Stimulated activated CD8-positive, alpha-beta memory T cell treated with anti-CD3 and anti-CD28 coated beads, Interleukin-7, amount 100 ng/mL, for 48 hours (primary cell): ENCODE measurements around the gene OR2K2.
"Not testable (repeated sequence)": the region's sequence is repeated elsewhere in the genome, so short reads cannot be mapped to it uniquely, and the experiment has no call there.

ENCODE experiments used
- DNase-seq, 2 donors: peaks; one replicate each; pipeline ENCODE4 v3.0.0-alpha.2; 2020; ENCODE audit warnings: low read depth in 1 of 2; ENCODE audit errors: extremely low read depth in 1 of 2

The OR2K2 gene, protein sequence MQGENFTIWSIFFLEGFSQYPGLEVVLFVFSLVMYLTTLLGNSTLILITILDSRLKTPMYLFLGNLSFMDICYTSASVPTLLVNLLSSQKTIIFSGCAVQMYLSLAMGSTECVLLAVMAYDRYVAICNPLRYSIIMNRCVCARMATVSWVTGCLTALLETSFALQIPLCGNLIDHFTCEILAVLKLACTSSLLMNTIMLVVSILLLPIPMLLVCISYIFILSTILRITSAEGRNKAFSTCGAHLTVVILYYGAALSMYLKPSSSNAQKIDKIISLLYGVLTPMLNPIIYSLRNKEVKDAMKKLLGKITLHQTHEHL

DNA sequence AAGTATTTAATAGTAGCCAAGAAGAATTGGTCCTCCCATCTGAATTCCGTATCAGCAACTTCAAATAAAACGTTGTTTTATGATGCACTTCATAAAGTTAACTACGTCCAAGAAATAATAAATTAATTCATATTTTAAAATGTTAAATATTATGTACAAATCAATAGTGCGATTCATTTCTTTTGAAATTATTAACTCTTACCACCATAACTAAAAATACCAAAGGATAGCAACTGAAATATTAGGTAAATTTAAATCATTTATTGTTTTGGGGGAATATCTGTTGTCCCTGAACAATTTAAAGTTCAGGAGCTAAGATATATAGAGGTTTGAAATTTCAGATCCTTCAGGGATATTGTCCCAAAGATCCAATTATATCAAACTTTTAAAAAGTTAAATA lies at the start of gene OR2K2:
Gene OR2K2, minus strand, starts transcription at position 101 of the 400 bp plus-strand sequence. CDS start 1,791 bp downstream, outside the sequence.
- DNase-seq = no peak

DNA sequence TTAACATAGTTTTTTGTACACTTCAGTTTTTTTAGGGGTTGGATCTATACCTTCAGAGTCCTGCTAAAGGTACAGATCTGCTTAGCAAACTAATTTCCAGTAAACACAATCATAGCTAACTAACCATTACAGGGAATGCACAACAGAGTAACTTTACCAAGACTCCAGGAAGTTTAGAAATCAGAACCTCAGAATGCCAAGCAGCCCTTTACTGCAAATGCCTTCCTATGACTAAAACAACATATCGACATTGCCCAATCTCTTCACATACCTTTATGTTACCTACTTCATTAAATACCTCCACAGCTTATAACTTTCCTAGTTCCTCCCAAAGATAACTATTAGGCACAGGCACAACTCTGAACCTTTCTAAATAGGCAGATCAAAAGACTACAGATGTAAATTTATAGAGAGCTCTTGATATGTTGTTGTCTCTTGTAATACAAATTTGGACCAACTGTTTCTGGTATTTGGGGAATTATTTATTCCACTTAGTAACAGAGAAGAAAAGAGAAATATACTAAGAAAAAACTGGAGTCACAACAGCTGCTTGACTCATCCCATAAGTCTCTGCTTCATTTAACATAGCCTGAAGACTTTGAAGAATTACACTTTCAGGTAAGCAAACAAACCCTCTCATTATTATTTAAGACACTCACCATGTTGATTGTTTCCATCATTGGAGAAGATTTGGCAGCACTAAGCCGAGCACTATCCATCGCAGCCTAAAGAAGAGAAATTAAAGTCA lies 46.0 kb upstream of the OR2K2 start:
- DNase-seq = no peak

DNA sequence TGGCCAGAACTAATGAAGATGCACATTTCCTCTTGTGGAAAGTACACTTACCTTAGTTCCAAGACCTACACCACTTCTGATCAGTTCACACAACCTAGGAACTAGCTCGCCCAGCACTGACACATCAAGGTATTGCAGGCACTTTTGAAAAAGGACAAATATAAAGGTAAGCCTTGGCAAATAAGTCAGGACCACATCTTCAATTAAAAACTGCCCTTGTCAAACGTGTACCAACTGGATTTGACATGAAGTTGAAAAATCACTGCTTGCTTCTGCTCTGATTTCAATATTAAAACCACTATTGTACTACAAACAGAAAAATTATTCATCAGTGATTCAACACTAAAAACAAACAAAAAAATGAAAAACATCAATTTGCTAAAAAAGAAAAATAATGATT lies 45.0 kb upstream of the OR2K2 start:
- DNase-seq = no peak

DNA sequence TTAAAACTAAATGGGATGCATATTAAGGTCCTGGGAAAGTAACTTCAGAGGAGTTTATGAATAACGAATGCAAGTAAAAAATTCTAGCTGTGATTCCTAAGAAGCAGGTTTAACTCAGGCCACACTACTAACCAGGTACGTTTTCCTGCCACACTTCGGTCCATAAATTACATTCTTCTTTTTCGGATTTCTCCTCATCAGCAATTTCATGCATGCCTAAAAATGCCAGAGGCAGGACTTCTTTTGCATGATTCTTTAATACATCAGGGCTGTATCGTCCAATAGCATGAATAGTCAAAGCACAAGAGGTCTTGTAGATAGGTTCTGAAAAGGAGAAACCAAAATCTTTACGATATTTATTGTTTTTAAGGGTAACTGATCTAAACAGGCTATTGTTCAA lies 42.3 kb upstream of the OR2K2 start:
- no peak for DNase-seq

DNA sequence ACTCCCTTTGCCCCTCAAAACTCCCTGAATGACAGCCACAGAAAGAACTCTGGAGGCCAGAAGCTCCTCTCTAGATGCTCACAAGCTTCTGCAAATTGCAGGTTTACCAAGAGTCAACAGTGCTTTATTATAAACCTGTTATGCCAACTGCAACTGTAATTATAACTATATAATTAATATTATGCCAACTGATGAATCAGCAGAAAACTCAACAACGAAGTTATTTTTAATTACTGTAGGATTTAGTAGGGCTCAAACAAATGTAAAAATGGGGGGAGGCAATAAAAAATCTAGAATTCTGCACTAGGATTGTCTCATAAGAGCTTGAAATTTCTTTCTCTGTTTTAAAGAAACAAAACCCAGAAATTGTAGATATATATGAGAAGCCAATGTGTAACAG lies 37.0 kb upstream of the OR2K2 start:
- no peak for DNase-seq

DNA sequence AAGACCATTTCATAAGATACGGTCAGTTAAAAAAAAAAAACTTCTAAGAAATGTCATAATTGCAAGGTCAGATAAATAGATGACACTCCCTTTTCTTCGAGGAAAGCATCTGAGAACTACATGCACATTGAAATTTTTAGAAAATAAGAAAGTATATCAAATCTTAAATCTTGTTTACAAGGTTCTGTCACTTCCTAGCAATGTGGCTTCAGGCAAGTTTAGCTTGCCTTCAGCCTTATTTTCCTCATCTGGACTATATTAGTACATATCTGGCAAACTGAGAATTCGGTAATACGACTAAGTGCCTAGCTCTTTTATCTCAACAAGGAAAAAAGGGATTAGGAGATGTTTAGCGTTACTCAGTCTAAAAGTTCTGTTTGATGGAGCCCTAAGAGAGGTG lies 32.5 kb upstream of the OR2K2 start:
- no peak for DNase-seq

DNA sequence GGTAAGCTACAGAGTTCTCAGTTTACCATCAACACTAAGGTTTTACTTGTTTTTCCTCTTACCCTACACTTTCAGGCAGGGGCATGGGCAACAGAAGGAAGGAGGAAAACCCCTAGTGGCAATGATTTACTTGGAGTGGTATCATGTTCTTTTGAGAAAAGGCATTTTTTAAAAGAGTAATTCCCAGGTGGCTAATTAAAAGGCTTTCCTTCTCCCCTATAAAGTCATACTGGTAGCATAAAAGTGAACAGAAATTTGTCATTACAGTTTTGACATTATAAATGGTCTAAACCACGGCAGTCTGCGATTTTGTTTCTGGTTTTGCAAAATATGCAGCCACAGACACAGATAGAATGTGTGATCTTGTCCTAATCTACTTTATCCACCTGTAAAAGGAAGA lies 30.9 kb upstream of the OR2K2 start:
- DNase-seq = no peak

DNA sequence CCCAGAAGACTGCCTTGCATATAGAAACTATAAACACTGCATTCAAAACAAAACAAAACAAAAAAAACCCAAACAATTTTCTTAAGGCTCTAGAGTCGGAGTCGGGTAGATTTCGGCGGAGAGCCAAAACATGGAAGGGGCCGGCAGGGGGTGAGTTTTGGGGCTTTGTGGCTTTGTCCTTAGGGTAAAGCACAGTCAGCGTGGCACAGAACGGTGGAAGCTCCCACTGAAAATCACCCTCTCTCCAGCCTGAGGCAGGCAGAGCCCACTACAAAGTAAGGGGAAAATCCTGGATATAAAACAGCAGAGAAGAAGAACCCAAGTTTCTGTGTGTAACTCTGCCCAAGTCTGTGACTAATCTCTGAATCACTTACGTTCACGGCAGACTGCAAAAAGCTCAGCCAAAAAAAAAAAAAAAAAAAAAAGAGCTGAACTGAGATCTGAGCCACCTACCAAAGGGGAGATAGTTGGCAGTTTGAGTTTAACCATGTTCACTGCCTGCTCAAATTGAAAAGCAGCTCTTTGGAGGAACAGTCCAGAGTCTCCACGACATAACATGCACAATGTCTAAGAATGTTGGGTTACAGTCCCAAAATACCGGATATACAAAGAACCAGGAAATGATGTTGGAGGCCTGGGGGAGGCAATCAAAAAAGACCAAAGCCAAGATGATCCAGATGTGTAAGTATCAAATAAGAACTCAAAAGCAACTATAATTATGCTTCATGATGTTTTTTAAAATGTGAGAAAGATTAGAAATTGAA lies 26.6 kb upstream of the OR2K2 start:
- DNase-seq = no peak

DNA sequence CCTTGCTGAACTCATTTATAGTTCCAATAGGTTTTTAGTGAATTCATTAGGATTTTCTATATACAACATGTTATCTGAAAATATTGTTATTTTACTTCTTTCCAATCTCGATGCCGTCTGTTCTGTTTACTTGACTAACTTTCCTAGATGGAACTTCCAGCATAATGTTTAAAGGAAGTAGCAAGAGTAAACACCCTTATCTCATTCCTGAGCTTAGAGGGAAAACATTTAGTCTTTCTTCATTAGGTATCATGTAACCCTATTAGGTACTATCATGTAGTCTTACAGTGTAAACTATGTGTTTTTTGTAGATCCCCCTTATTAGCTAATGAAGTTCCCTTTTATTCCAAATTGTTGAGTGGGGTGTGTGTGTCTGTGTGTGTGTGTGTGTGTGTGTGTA lies 22.5 kb upstream of the OR2K2 start:
- DNase-seq = no peak

DNA sequence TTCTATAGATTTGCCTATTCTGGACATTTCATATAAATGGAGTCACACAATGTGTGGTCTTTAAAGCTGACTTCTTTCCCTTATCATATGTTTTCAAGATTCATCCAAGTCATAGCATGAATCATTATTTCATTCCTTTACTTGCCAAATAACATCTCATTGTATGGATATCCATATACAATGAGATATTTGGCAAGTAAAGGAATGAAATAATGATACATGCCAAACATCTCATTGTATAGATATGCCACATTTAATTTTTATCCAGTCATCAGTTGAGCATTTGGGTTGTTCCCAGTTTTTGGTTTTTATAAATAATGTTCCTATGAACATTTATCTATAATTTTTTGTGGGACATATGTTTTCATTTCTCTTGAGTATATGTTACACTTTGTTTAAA lies 20.5 kb upstream of the OR2K2 start:
- DNase-seq = no peak

DNA sequence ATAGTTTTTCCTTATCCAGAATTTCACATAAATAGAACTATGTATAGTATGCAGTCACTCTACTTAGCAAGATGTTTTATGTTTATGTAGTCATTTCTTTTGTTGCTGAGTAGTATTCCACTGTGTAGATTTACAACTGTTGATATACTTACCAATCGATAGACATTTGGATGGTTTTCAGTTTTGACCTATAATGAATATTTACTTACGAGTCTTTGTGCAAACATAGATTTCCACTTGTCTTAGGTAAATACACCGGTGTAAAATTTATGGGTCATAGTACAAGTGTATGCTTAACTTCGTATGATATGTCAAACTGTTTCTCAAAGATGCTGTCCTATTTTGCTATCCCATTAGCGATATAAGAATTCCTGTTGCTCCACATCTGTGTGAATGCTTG lies 19.7 kb upstream of the OR2K2 start:
- no peak for DNase-seq

DNA sequence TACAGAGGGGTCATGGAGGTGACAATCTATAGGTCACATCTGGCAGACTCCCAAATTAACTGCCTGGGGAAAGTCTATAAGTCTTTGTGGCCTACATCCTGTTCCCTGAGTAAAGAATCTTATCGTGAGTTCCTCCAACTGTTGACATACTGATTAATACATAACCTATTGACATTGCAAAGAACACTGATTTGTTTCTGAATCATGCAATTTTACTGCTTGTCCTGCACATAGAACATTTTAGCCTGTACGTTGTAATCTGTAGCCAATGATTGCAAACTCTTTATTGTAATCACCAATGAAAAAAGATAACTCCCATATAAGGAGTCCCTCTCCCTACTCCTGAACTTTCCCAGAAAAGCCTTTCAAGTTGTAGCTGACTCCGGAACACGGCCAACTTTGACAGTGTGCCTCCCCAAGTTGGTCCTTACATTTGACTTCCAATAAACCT lies 18.8 kb upstream of the OR2K2 start:
- no peak for DNase-seq

DNA sequence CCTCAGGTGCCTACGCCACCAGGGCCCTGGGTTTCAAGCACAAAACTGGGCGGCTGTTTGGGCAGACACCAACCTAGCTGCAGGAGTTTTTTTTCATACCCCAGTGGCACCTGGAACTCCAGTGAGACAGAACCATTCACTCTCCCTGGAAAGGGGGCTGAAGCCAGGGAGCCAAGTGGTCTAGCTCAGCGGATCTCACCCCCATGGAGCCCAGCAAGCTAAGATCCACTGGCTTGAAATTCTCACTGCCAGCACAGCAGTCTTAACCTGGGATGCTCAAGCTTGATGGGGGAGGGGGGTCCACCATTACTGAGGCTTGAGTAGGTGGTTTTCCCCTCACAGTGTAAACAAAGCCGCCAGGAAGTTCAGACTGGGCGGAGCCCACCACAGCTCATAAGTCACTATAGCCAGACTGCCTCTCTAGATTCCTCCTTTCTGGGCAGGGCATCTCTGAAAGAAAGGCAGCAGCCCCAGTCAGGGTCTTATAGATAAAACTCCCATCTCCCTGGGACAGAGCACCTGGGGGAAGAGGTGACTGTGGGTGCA lies 4.4 kb upstream of the OR2K2 start:
- not testable (repeated sequence) for DNase-seq

DNA sequence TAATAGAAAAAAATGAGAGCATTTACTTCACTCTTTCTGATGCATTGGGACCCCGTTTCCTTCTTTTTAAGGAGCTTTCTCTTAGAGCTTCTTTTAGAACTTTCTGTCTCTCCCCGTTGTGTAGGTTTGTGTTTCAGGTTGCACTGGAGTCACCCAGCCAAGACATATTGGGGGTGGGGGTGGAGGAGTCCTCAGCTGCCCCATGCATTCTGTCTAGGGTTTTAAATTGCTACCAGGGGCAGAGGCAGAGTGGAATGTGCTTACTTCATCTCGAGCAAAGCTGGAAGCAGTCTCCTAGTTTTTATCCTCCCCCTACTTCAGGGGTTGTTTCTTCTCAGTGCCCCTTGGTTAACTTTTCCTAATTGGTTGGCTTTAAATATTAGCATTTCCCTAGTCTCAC lies 9.4 kb downstream of the OR2K2 start:
- DNase-seq = no peak

DNA sequence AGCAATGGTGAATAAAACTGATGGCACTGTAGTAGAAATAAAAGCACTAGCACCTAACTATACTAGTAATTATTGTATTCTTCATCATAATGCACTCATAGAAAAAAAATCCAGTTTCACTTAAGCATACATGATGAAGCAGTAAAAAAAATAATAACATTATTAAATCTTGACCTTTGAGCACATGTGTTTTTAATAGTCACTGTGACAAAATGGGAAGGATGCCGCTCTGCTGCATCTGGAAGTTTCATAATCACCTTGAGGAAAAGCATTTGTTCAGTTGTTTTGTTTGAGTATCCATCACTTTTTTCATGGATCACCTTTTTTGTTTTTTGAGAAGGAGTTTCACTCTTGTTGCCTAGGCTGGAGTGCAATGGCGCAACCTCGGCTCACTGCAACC lies 13.2 kb downstream of the OR2K2 start:
- DNase-seq = no peak

DNA sequence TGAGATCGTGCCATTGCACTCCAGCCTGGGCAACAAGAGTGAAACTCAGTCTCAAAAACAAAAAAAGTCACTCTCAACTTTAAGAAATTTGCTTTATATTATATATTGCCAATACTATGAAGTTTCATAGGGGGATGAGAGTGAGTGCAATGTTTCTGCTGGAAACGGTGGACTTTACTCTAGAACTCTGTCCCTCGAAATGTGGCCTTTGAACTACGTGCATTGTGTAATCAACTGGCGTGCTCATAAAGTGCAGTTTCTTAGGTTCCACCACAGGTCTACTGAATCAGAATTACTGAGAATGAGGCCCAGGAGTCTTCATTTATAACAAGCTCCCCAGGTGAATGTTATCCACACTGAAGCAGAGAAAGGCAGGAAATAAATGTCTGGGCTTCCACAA lies 24.1 kb downstream of the OR2K2 start:
- no peak for DNase-seq

DNA sequence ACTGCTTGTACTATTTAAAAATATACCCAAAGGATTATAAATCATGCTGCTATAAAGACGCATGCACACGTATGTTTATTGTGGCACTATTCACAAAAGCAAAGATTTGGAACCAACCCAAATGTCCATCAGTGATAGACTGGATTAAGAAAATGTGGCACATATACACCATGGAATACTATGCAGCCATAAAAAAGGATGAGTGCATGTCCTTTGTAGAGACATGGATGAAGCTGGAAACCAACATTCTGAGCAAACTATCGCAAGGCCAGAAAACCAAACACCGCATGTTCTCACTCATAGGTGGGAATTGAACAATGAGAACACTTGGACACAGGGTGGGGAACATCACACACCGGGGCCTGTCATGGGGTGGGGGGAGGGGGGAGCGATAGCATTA lies 26.0 kb downstream of the OR2K2 start:
- not testable (repeated sequence) for DNase-seq

DNA sequence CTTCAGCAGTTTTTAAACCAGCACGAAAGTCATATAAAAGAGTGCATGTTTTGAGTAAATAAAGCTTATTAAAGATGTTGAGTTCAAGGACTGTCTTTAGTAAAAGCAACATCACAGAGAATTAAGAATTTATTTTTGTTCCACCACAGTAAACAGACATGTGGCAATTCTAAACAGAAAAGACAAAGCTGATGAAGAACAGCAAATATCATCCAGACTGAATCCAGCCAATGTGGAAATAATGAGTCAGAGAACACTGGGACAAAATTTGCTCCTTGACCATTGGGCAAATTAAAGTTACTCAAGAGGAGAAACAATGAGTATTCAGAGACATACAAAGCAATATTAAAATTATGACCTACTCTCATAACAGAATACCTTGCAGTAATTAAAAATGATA lies 28.8 kb downstream of the OR2K2 start:
- DNase-seq = no peak

DNA sequence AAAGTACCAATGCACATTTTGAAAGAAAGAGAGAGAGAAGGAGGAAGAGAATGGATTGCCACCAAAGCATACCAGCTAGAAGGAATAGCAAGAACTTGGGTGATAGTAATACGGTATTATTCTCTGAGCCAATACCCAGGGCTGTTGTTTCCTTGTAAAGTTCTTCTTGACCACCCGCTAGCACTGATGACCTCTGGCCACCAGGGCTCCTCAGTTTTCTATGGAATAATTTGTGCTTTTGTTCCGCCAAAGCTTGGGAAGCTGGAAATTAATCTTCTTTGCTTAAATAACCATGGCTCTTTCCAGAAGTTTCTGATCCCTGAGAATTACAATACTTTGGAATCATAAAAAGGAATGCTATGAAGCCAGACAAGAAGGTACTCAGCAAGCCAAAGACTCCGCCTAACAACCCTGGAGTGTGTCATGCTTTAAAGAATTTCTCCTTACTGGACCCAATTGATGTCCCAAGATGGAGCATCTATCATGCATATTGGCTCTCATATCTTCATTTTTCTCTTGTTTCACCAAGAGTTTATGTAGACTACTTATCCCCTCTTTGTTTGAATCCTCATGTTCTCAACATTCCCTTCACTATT lies 29.8 kb downstream of the OR2K2 start:
- DNase-seq = no peak

DNA sequence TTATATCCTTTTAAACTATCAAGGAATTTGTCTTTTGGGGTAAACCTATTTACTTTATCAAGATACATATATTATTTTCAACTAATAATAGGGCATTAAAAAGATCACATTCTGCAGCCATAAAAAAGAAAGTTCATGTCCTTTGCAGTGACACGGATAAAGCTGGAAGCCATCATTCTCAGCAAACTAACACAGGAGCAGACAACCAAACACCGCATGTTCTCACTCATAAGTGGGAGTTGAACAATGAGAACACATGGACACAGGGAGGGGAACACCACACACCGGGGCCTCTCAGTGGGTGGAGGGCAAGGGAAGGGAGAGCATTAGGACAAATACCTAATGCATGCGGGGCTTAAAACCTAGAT lies 30.4 kb downstream of the OR2K2 start:
- not testable (repeated sequence) for DNase-seq
